GM06990 (cell line): ENCODE data around the gene TADA2B.

Source experiments
- DNase-seq: peaks from one replicate; pipeline ENCODE4 v3.0.0-alpha.2; 2011; ENCODE audit not compliant: insufficient read length; ENCODE audit errors: extremely low read depth
- H3K27me3 ChIP-seq: replicated peaks from 2 replicates; pipeline ENCODE4 v1.6.0; 2011; ENCODE audit warnings: low read length; ENCODE audit not compliant: control insufficient read depth, insufficient read depth
- H3K36me3 ChIP-seq: 2 replicates; pipeline ENCODE4 v1.5.1; 2011; ENCODE audit warnings: low read length; ENCODE audit not compliant: control insufficient read depth, insufficient read depth
- H3K4me3 ChIP-seq: replicated peaks from 2 replicates; pipeline ENCODE4 v1.5.1; 2011; ENCODE audit warnings: low read depth, mild to moderate bottlenecking, control low read depth, low read length
- CTCF ChIP-seq: IDR thresholded peaks from 2 replicates; pipeline ENCODE4 v1.5.1; 2011; ENCODE audit warnings: low read length, control low read depth, mild to moderate bottlenecking, inconsistent platforms; ENCODE audit not compliant: insufficient read depth, poor library complexity, severe bottlenecking

Gene TADA2B

GRCh38 chr4:7103607-7104365, 60.6 kb downstream of the TADA2B start:
- DNase-seq, result no peak
- no peak for TF ChIP-seq CTCF
- H3K27me3 ChIP-seq, result no peaks in the 10 kb centered on the region; the same call in 1 of the 2 replicates
- H3K36me3 ChIP-seq, result no peaks in the 10 kb centered on the region
- H3K4me3 ChIP-seq, result no peak overlapping the region

DNA sequence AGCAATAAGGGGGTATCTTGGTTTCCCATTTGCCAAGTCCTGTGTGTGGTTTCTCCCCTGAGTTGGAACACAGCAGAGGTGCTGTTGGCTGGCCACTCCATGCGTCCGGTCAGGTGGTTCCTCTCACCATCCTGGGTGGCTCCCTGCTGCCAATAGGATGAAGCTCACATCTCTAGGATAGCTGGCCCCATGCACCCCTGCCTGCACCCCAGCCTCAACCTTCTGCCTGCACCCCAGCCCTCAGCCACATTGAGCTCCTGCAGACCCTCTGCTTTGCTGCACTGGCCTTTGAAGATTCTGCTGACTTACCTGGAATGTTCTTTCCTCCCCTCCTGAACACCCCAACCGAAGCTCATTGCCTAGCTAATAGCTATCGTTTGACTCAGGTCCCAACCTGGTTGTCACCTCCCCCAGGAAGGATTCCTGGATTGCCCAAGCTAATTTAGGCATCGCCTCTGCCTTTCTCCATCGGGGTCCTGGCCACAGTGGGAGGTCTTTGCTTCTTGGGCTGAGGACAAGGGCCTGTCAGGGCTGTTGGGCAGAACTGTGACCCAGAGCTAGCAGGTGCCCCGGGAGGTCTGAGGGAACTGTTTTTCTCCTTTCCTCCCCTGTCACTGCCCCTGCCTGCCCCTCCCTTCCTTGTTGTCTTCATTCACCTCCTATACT, 61.3 kb downstream of the TADA2B start:
- H3K4me3 ChIP-seq, result no peak overlapping the region
- no peaks in the 10 kb centered on the region for H3K36me3 ChIP-seq
- no peaks in the 10 kb centered on the region; the same call in 1 of the 2 replicates for H3K27me3 ChIP-seq
- TF ChIP-seq CTCF, result no peak
- no peak for DNase-seq

GRCh38 chr4:7105276-7105675, 62.1 kb downstream of the TADA2B start:
- H3K4me3 ChIP-seq, result no peak overlapping the region
- no peaks in the 10 kb centered on the region; the same call in 1 of the 2 replicates for H3K27me3 ChIP-seq
- H3K36me3 ChIP-seq, result no peaks in the 10 kb centered on the region
- no peak for DNase-seq
- no peak for TF ChIP-seq CTCF

GRCh38 chr4:7107166-7107905, 64.2 kb downstream of the TADA2B start:
- Histone ChIP-seq H3K36me3 (no peaks in the 10 kb centered on the region), H3K27me3 (no peaks in the 10 kb centered on the region; the same call in 1 of the 2 replicates), H3K4me3 (no peak overlapping the region)
- TF ChIP-seq CTCF, result no peak
- DNase-seq, result no peak
